SK-N-SH (cell line): ENCODE results near the gene RASL10B. TPM values are rescaled to one million over a fixed set of nuclear protein-coding genes. Genes with fewer than 3 reads are reported as not detected.

Source experiments
- CTCF ChIA-PET: fragments of 300-600, 350-600 bp; formaldehyde crosslinking; extraction: SDS; loops from one replicate; lab custom pipeline; 2021; lab: Yijun Ruan, JAX
- POLR2A ChIA-PET: fragments of 350-600 bp; sonication (Branson Sonifier 250); formaldehyde crosslinking; extraction: SDS; loops from one replicate; lab custom pipeline; 2020; ENCODE audit warnings: antibody characterized with exemption, inconsistent platforms; lab: Yijun Ruan, JAX
- DNase-seq: peaks from one replicate; pipeline ENCODE4 v3.0.0; 2012
- H2AFZ ChIP-seq: fragments of 200-600 bp; sonication (generic); 2 replicates; pipeline ENCODE4 v1.8.1; 2016; ENCODE audit warnings: antibody characterized with exemption, mild to moderate bottlenecking, low read depth
- H3F3A ChIP-seq: fragments of 200-600 bp; sonication (generic); replicated peaks from 2 replicates; pipeline ENCODE3; 2016; ENCODE audit warnings: antibody characterized with exemption, mild to moderate bottlenecking; ENCODE audit not compliant: insufficient read depth
- H3K27ac ChIP-seq, 2 experiments: fragments of 200-500 bp in 1 of 2; fragments of 200-600 bp in 1 of 2; sonication (Bioruptor generic) in 1 of 2; sonication (generic), shearing (Covaris generic) in 1 of 2; 2 replicates each; pipeline versions ENCODE4 v1.5.1 to v1.6.1; 2014 to 2016; ENCODE audit warnings: low read depth in 2 of 2, inconsistent platforms in 1 of 2, low read length in 1 of 2, mild to moderate bottlenecking in 1 of 2, mixed read lengths in 1 of 2
- H3K27me3 ChIP-seq: fragments of 200-600 bp; sonication (generic), shearing (Covaris generic); 2 replicates; pipeline ENCODE4 v1.6.1; 2016; ENCODE audit warnings: mixed run types; ENCODE audit not compliant: insufficient read depth
- H3K36me3 ChIP-seq, 2 experiments: fragments of 200-500 bp in 1 of 2; fragments of 200-600 bp in 1 of 2; sonication (Bioruptor generic) in 1 of 2; sonication (generic) in 1 of 2; replicated peaks in 1 of 2; 2 replicates each; pipeline versions ENCODE3 to v1.5.1; 2014 to 2016; ENCODE audit warnings: low read length in 1 of 2, mild to moderate bottlenecking in 1 of 2; ENCODE audit not compliant: insufficient read depth in 2 of 2, control insufficient read depth in 1 of 2
- H3K4me1 ChIP-seq, 2 experiments: fragments of 200-500 bp in 1 of 2; fragments of 200-600 bp in 1 of 2; sonication (Bioruptor generic) in 1 of 2; sonication (generic), shearing (Covaris generic) in 1 of 2; 2 replicates each; pipeline versions ENCODE4 v1.5.1 to v1.6.1; 2014 to 2016; ENCODE audit warnings: low read depth in 1 of 2, low read length in 1 of 2, mixed run types in 1 of 2; ENCODE audit not compliant: insufficient read depth in 2 of 2, control insufficient read depth in 1 of 2
- H3K4me2 ChIP-seq: fragments of 200-600 bp; sonication (generic), shearing (Covaris generic); 2 replicates; pipeline ENCODE4 v1.6.1; 2017; ENCODE audit warnings: mixed run types
- H3K4me3 ChIP-seq, 2 experiments: fragments of 200-500 bp in 1 of 2; fragments of 200-600 bp in 1 of 2; sonication (Bioruptor generic) in 1 of 2; sonication (generic), shearing (Covaris generic) in 1 of 2; 2 replicates each; pipeline versions ENCODE4 v1.5.1 to v1.8.1; 2014 to 2016; ENCODE audit warnings: low read depth in 2 of 2, inconsistent platforms in 1 of 2, low read length in 1 of 2, mild to moderate bottlenecking in 1 of 2, mixed read lengths in 1 of 2, moderate library complexity in 1 of 2
- H3K79me2 ChIP-seq: fragments of 200-600 bp; sonication (generic); 2 replicates; pipeline ENCODE4 v1.8.1; 2017; ENCODE audit warnings: mild to moderate bottlenecking; ENCODE audit not compliant: insufficient read depth
- H3K9ac ChIP-seq: fragments of 200-600 bp; sonication (generic); 2 replicates; pipeline ENCODE4 v1.6.1; 2017; ENCODE audit warnings: mixed run types
- H3K9me2 ChIP-seq: fragments of 200-600 bp; sonication (generic); 2 replicates; pipeline ENCODE4 v1.6.1; 2017; ENCODE audit warnings: mixed run types
- H3K9me3 ChIP-seq: fragments of 200-600 bp; sonication (generic); 2 replicates; pipeline ENCODE4 v1.6.1; 2017; ENCODE audit warnings: mixed run types, mild to moderate bottlenecking, moderate library complexity
- H4K20me1 ChIP-seq: fragments of 200-600 bp; sonication (generic); 2 replicates; pipeline ENCODE4 v1.6.1; 2017; ENCODE audit warnings: mild to moderate bottlenecking, mixed run types; ENCODE audit not compliant: insufficient read depth
- CTCF ChIP-seq: fragments of 200-600 bp; sonication (generic); IDR thresholded peaks from 2 replicates; pipeline ENCODE4 v1.6.1; 2017; ENCODE audit warnings: antibody characterized with exemption, mild to moderate bottlenecking, moderate library complexity
- ELF1 ChIP-seq: IDR thresholded peaks from 2 replicates; pipeline ENCODE4 v1.4.0; 2012
- EP300 ChIP-seq, 2 experiments: IDR thresholded peaks; 2 replicates each; pipeline versions ENCODE4 v1.4.0 to v1.6.1; 2012; ENCODE audit warnings: borderline replicate concordance in 1 of 2, low read depth in 1 of 2, low read length in 1 of 2
- EZH2phosphoT487 ChIP-seq: fragments of 200-600 bp; sonication (generic); IDR thresholded peaks from 2 replicates; pipeline ENCODE4 v1.6.1; 2017; ENCODE audit warnings: low read depth, mixed run types, mild to moderate bottlenecking, antibody characterized with exemption, moderate library complexity, borderline replicate concordance
- FOSL2 ChIP-seq: IDR thresholded peaks from 2 replicates; pipeline ENCODE4 v1.4.0; 2012; ENCODE audit warnings: low read depth, mild to moderate bottlenecking, moderate library complexity, borderline replicate concordance
- GABPA ChIP-seq: IDR thresholded peaks from 2 replicates; pipeline ENCODE4 v1.4.0; 2012; ENCODE audit warnings: low read depth, mild to moderate bottlenecking
- JUND ChIP-seq: IDR thresholded peaks from 2 replicates; pipeline ENCODE4 v1.4.0; 2012
- MEF2A ChIP-seq: IDR thresholded peaks from 2 replicates; pipeline ENCODE4 v1.4.0; 2012; ENCODE audit warnings: low read depth, borderline replicate concordance
- NFIC ChIP-seq: IDR thresholded peaks from 2 replicates; pipeline ENCODE4 v1.4.0; 2012; ENCODE audit warnings: borderline replicate concordance
- NRF1 ChIP-seq: IDR thresholded peaks from 2 replicates; pipeline ENCODE4 v1.6.1; 2012; ENCODE audit warnings: low read depth, mild to moderate bottlenecking, low read length
- PBX3 ChIP-seq: IDR thresholded peaks from 2 replicates; pipeline ENCODE4; 2012
- POLR2AphosphoS5 ChIP-seq: IDR thresholded peaks from 2 replicates; pipeline ENCODE4 v1.6.1; 2012; ENCODE audit warnings: low read depth, low read length
- RAD21 ChIP-seq: IDR thresholded peaks from 2 replicates; pipeline ENCODE4 v1.6.1; 2012; ENCODE audit warnings: mild to moderate bottlenecking, low read length
- RFX5 ChIP-seq: IDR thresholded peaks from 2 replicates; pipeline ENCODE4 v1.6.1; 2012; ENCODE audit warnings: mild to moderate bottlenecking, improper control_type of control experiment, low read length
- TAF1 ChIP-seq: IDR thresholded peaks from 2 replicates; pipeline ENCODE4 v1.6.1; 2012; ENCODE audit warnings: low read depth, mild to moderate bottlenecking, low read length, moderate library complexity, borderline replicate concordance
- TEAD4 ChIP-seq: IDR thresholded peaks from 2 replicates; pipeline ENCODE4 v1.4.0; 2012; ENCODE audit warnings: mild to moderate bottlenecking, borderline replicate concordance; ENCODE audit not compliant: insufficient read depth
- USF1 ChIP-seq: IDR thresholded peaks from 2 replicates; pipeline ENCODE4 v1.4.0; 2012; ENCODE audit warnings: low read depth, borderline replicate concordance
- YY1 ChIP-seq: IDR thresholded peaks from 2 replicates; pipeline ENCODE4 v1.4.0; 2012; ENCODE audit warnings: low read depth, mild to moderate bottlenecking
- ZBTB33 ChIP-seq: IDR thresholded peaks from 2 replicates; pipeline ENCODE4 v1.4.0; 2012; ENCODE audit warnings: low read depth, borderline replicate concordance
- WGBS: methylation state at CpG from one replicate; pipeline ENCODE4 v1.1.6; 2017; ENCODE audit warnings: low lambda C conversion rate; 5-methylcytosine and 5-hydroxymethylcytosine counted together
- polyA plus RNA-seq, 3 experiments: library from polyadenylated mRNA; depleted of rRNA; stranded (reverse); fragments of >200 nt; gene quantifications; 2 replicates each; pipeline ENCODE4 v1.2.3, GENCODE V29; 2012

Gene RASL10B
- polyA plus RNA-seq, 1 of the 3 experiments (the other 2 are of a cell fraction): 4.2 TPM

- TF ChIP-seq USF1 (no peak), RFX5 (no peak), NRF1 (no peak), TAF1 (no peak), EZH2phosphoT487 (no peak), NFIC (no peak), POLR2AphosphoS5 (no peak), TEAD4 (no peak), YY1 (no peak), CTCF (no peak), MEF2A (no peak), GABPA (no peak), FOSL2 (no peak), PBX3 (no peak), EP300 (IDR thresholded peaks at IDR 0.05; ENCODE audit: borderline replicate concordance in 1 of 2, low read depth in 1 of 2, low read length in 1 of 2) (no peak)
- no peak for DNase-seq
- no peak overlapping the region for H3K4me3 ChIP-seq
- H3F3A ChIP-seq: peaks cover 7% of the 10 kb centered on the region
- H3K27me3 ChIP-seq: no peaks in the 10 kb centered on the region
- peaks cover 5 to 7% of the 10 kb centered on the region in 2 experiments; a peak in 3 of 4 replicates for H3K4me1 ChIP-seq
- no peaks in the 10 kb centered on the region for H4K20me1 ChIP-seq
- H3K79me2 ChIP-seq: no peaks in the 10 kb centered on the region
- 86% methylated on average over 3 of the region's 3 CpGs for whole genome bisulfite sequencing
- H3K9me3 ChIP-seq: no peaks in the 10 kb centered on the region
- H3K9me2 ChIP-seq: no peaks in the 10 kb centered on the region
- POLR2A ChIA-PET: no interaction called here
- peaks cover 23 to 26% of the 10 kb centered on the region in 2 experiments for H3K36me3 ChIP-seq
- CTCF ChIA-PET: interaction anchor here (0.6 to 4.5 kb wide), 3 partner anchors 9 to 39 kb away, joined by 3 to 23 read pairs (median 3); no protein-coding TSS in a partner anchor
- no peak overlapping the region for H3K9ac ChIP-seq
- H3K27ac ChIP-seq: no peak overlapping the region
- no peak overlapping the region for H3K4me2 ChIP-seq
- no peak overlapping the region for H2AFZ ChIP-seq
Observed at GRCh38 chr17:35708149-35708548, 23.3 kb upstream of the RASL10B start.

- Histone ChIP-seq H3K4me2 (no peak overlapping the region), H3K27ac (no peak overlapping the region), H3K79me2 (no peaks in the 10 kb centered on the region), H3K27me3 (no peaks in the 10 kb centered on the region), H3K9me3 (no peaks in the 10 kb centered on the region), H3K9me2 (no peaks in the 10 kb centered on the region), H3K9ac (no peak overlapping the region), H2AFZ (no peak overlapping the region), H3K4me1 (peaks cover 10 to 14% of the 10 kb centered on the region in 2 experiments; a peak in 3 of 4 replicates), H3K36me3 (peaks cover 23 to 29% of the 10 kb centered on the region in 2 experiments), H3K4me3 (no peak overlapping the region), H3F3A (peaks cover 14% of the 10 kb centered on the region), H4K20me1 (0 out of 2 replicates have a peak, but pooled peaks cover 5% of the 10 kb centered on the region)
- ChIA-PET POLR2A (no interaction called here), CTCF (interaction anchor here (0.6 to 4.5 kb wide), 6 partner anchors 9 to 56 kb away, joined by 3 to 23 read pairs (median 3); no protein-coding TSS in a partner anchor)
- DNase-seq: no peak
- WGBS: 100% methylated on average over 3 of the region's 3 CpGs
- TF ChIP-seq EZH2phosphoT487: no peak
- no peak for TF ChIP-seq FOSL2
- no peak for TF ChIP-seq TEAD4
- TF ChIP-seq ELF1: no peak
- no peak for TF ChIP-seq RAD21
- no peak for TF ChIP-seq ZBTB33
- TF ChIP-seq YY1: no peak
- TF ChIP-seq JUND: no peak
Observed at GRCh38 chr17:35708951-35709350, 22.5 kb upstream of the RASL10B start.
